HepG2 (cell line): ENCODE data around the gene TRABD. TPM values are rescaled to one million over a fixed set of nuclear protein-coding genes. Genes with fewer than 3 reads are reported as not detected.

ENCODE experiments used
- ELF4 ChIP-seq: sonication (generic); formaldehyde crosslinking; IDR thresholded peaks from 2 replicates; pipeline ENCODE4 v1.5.0; 2020; ENCODE audit warnings: missing genetic modification reagents, mild to moderate bottlenecking, moderate library complexity, borderline replicate concordance
- FOXA3 ChIP-seq: IDR thresholded peaks from 2 replicates; pipeline ENCODE4 v1.6.1; 2016; ENCODE audit warnings: missing genetic modification reagents, missing compliant biosample characterization
- GATAD1 ChIP-seq: IDR thresholded peaks from 2 replicates; pipeline ENCODE4 v1.6.1; 2016; ENCODE audit warnings: missing genetic modification reagents, missing compliant biosample characterization
- HMGA1 ChIP-seq: sonication (generic); formaldehyde crosslinking; conservative IDR thresholded peaks from 2 replicates; pipeline ENCODE4 v1.4.0; 2020; ENCODE audit warnings: missing genetic modification reagents
- HNRNPUL1 ChIP-seq: fragments of 200-400 bp; formaldehyde crosslinking; IDR thresholded peaks from 2 replicates; pipeline ENCODE4 v1.6.1; 2017; ENCODE audit warnings: low read depth, mild to moderate bottlenecking, low read length, moderate library complexity
- IKZF4 ChIP-seq: sonication (generic); formaldehyde crosslinking; IDR thresholded peaks from 2 replicates; pipeline ENCODE4 v1.5.1; 2020; ENCODE audit warnings: borderline replicate concordance, mild to moderate bottlenecking, low read depth, missing genetic modification reagents; ENCODE audit errors: not compliant biosample characterization
- KDM1A ChIP-seq: IDR thresholded peaks from 2 replicates; pipeline ENCODE4 v1.6.1; 2016; ENCODE audit warnings: missing compliant biosample characterization
- KLF12 ChIP-seq: sonication (generic); formaldehyde crosslinking; IDR thresholded peaks from 2 replicates; pipeline ENCODE4 v1.4.0; 2020; ENCODE audit warnings: missing genetic modification reagents, borderline replicate concordance
- NR2F6 ChIP-seq, 2 experiments: IDR thresholded peaks; 2 replicates each; pipeline ENCODE4 v1.6.1; 2016; ENCODE audit warnings: antibody characterized with exemption in 1 of 2, mild to moderate bottlenecking in 1 of 2
- PHB2 ChIP-seq: fragments of 450-650 bp; IDR thresholded peaks from 2 replicates; pipeline ENCODE4 v1.6.1; 2018; ENCODE audit not compliant: partially characterized antibody
- PHF8 ChIP-seq: sonication (generic); formaldehyde crosslinking; IDR thresholded peaks from 2 replicates; pipeline ENCODE4 v1.5.0; 2020; ENCODE audit warnings: missing genetic modification reagents
- ZFAT ChIP-seq: sonication (generic); formaldehyde crosslinking; conservative IDR thresholded peaks from 2 replicates; pipeline ENCODE4 v1.8.1; 2023; ENCODE audit warnings: missing genetic modification reagents, inconsistent platforms
- ZNF343 ChIP-seq: sonication (generic); formaldehyde crosslinking; IDR thresholded peaks from 2 replicates; pipeline ENCODE4 v1.4.0; 2020; ENCODE audit warnings: mild to moderate bottlenecking, missing genetic modification reagents
- ZNF451 ChIP-seq: sonication (generic); formaldehyde crosslinking; IDR thresholded peaks from 2 replicates; pipeline ENCODE4 v1.5.0; 2020; ENCODE audit warnings: mild to moderate bottlenecking, missing genetic modification reagents
- polyA plus RNA-seq, 8 experiments: library from polyadenylated mRNA; depleted of rRNA in 3 of 8; stranded (reverse) in 7 of 8; unstranded in 1 of 8; fragments of >200 nt; fragmentation: Illumina TruSeq in 4 of 8; extraction: Trizol in 4 of 8; gene quantifications; 2 replicates each; pipeline versions ENCODE4 v1.2.1 to v1.2.3, GENCODE V29; 2011 to 2016; ENCODE audit warnings: low read depth in 4 of 8, missing spikeins in 1 of 8, mixed read lengths in 1 of 8; ENCODE audit not compliant: insufficient read depth in 1 of 8
- total RNA-seq, 5 experiments: library from RNA; depleted of rRNA; stranded (reverse); fragments of >200 nt; fragmentation: Illumina TruSeq; extraction: Trizol; gene quantifications; 2 replicates each; pipeline ENCODE4 v1.2.3, GENCODE V29; 2016; ENCODE audit warnings: low read depth in 1 of 5
- TF ChIP-seq, protein P1 (sequence below): sonication (generic); formaldehyde crosslinking; IDR thresholded peaks from 2 replicates; pipeline ENCODE4 v1.4.0; 2020; ENCODE audit warnings: mild to moderate bottlenecking, missing genetic modification reagents
- TF ChIP-seq, protein P2 (sequence below): sonication (generic); formaldehyde crosslinking; IDR thresholded peaks from 2 replicates; pipeline ENCODE4 v1.8.0; 2022; ENCODE audit warnings: mild to moderate bottlenecking, missing genetic modification reagents; ENCODE audit not compliant: insufficient replicate concordance
- TF ChIP-seq, protein P3 (sequence below): sonication (generic); formaldehyde crosslinking; IDR thresholded peaks from 2 replicates; pipeline ENCODE4 v1.5.1; 2020; ENCODE audit warnings: missing genetic modification reagents, mild to moderate bottlenecking, borderline replicate concordance
- TF ChIP-seq, protein P4 (sequence below): sonication (generic); formaldehyde crosslinking; IDR thresholded peaks from 2 replicates; pipeline ENCODE4 v1.5.0; 2020; ENCODE audit warnings: mild to moderate bottlenecking, missing genetic modification reagents, borderline replicate concordance

Gene TRABD
- total and polyA plus RNA-seq, 2 of the 13 experiments (the other 11 are each of a cell fraction or from before 2014, with no cell fraction given), result 21.5 to 28.9 TPM

DNA sequence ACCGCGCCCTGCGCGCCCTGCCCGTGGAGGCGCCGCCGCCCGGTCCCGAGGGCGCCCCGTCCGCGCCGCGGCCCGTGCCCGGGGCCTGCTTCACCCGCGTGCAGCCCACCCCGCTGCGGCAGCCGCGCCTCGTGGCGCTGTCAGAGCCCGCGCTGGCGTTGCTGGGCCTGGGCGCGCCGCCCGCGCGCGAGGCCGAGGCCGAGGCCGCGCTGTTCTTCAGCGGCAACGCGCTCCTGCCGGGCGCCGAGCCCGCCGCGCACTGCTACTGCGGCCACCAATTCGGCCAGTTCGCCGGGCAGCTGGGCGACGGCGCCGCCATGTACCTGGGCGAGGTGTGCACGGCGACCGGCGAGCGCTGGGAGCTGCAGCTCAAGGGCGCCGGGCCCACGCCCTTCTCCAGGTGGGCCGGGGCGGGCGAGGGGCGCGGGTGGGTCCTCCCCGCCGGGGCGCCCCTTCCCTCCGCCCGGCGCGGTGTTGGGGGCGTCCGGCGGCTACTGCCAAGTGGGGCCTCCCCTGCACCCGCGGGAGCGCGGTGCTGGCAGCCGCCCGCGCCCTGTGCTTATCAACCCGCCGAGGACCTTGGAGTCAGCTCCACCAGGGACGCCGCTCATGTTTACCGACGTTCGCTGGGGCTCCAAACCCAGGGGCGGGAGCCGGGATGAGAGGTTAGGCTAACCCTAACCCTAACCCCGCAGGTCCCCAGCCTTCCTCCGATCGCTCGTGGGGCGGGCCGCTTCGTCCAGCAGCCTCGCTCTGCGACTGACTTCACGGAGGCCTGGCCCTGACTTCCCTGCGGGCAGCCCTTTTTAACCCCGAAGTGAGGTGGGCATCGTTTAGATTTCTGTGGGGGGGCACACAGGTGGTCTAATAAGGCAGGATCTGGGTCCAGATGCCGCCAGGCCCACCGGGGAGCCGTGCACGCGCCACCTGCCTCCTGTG is 15.7 kb downstream of the TRABD start (continued):
- TF ChIP-seq HMGA1 (CRISPR knock-in tag) (no peak), KDM1A (CRISPR knock-in tag) (no peak), IKZF4 (no peak), NR2F6 (IDR thresholded peaks at IDR 0.05) (0 out of 2 replicates have a peak, but pooled peaks have one; percentile 5), NR2F6 (CRISPR knock-in tag; IDR thresholded peaks at IDR 0.05) (no peak), FOXA3 (peak; percentile 7; the same call in 1 of the 2 replicates), PHF8 (CRISPR knock-in tag) (peak; percentile 40; the same call in 1 of the 2 replicates), ZFAT (CRISPR knock-in tag) (no peak), GATAD1 (CRISPR knock-in tag) (no peak), ZNF451 (CRISPR knock-in tag) (no peak), PHB2 (no peak), KLF12 (CRISPR knock-in tag) (no peak), HNRNPUL1 (no peak), ZNF343 (CRISPR knock-in tag) (0 out of 2 replicates have a peak, but pooled peaks have one; percentile 10), ELF4 (CRISPR knock-in tag) (no peak)
- TF ChIP-seq, protein P1, sequence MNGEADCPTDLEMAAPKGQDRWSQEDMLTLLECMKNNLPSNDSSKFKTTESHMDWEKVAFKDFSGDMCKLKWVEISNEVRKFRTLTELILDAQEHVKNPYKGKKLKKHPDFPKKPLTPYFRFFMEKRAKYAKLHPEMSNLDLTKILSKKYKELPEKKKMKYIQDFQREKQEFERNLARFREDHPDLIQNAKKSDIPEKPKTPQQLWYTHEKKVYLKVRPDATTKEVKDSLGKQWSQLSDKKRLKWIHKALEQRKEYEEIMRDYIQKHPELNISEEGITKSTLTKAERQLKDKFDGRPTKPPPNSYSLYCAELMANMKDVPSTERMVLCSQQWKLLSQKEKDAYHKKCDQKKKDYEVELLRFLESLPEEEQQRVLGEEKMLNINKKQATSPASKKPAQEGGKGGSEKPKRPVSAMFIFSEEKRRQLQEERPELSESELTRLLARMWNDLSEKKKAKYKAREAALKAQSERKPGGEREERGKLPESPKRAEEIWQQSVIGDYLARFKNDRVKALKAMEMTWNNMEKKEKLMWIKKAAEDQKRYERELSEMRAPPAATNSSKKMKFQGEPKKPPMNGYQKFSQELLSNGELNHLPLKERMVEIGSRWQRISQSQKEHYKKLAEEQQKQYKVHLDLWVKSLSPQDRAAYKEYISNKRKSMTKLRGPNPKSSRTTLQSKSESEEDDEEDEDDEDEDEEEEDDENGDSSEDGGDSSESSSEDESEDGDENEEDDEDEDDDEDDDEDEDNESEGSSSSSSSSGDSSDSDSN (CRISPR knock-in tag), result peak; percentile 63; the same call in 1 of the 2 replicates
- TF ChIP-seq, protein P2, sequence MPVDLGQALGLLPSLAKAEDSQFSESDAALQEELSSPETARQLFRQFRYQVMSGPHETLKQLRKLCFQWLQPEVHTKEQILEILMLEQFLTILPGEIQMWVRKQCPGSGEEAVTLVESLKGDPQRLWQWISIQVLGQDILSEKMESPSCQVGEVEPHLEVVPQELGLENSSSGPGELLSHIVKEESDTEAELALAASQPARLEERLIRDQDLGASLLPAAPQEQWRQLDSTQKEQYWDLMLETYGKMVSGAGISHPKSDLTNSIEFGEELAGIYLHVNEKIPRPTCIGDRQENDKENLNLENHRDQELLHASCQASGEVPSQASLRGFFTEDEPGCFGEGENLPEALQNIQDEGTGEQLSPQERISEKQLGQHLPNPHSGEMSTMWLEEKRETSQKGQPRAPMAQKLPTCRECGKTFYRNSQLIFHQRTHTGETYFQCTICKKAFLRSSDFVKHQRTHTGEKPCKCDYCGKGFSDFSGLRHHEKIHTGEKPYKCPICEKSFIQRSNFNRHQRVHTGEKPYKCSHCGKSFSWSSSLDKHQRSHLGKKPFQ (CRISPR knock-in tag), result no peak
- TF ChIP-seq, protein P3, sequence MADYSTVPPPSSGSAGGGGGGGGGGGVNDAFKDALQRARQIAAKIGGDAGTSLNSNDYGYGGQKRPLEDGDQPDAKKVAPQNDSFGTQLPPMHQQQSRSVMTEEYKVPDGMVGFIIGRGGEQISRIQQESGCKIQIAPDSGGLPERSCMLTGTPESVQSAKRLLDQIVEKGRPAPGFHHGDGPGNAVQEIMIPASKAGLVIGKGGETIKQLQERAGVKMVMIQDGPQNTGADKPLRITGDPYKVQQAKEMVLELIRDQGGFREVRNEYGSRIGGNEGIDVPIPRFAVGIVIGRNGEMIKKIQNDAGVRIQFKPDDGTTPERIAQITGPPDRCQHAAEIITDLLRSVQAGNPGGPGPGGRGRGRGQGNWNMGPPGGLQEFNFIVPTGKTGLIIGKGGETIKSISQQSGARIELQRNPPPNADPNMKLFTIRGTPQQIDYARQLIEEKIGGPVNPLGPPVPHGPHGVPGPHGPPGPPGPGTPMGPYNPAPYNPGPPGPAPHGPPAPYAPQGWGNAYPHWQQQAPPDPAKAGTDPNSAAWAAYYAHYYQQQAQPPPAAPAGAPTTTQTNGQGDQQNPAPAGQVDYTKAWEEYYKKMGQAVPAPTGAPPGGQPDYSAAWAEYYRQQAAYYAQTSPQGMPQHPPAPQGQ (CRISPR knock-in tag), result no peak
- TF ChIP-seq, protein P4, sequence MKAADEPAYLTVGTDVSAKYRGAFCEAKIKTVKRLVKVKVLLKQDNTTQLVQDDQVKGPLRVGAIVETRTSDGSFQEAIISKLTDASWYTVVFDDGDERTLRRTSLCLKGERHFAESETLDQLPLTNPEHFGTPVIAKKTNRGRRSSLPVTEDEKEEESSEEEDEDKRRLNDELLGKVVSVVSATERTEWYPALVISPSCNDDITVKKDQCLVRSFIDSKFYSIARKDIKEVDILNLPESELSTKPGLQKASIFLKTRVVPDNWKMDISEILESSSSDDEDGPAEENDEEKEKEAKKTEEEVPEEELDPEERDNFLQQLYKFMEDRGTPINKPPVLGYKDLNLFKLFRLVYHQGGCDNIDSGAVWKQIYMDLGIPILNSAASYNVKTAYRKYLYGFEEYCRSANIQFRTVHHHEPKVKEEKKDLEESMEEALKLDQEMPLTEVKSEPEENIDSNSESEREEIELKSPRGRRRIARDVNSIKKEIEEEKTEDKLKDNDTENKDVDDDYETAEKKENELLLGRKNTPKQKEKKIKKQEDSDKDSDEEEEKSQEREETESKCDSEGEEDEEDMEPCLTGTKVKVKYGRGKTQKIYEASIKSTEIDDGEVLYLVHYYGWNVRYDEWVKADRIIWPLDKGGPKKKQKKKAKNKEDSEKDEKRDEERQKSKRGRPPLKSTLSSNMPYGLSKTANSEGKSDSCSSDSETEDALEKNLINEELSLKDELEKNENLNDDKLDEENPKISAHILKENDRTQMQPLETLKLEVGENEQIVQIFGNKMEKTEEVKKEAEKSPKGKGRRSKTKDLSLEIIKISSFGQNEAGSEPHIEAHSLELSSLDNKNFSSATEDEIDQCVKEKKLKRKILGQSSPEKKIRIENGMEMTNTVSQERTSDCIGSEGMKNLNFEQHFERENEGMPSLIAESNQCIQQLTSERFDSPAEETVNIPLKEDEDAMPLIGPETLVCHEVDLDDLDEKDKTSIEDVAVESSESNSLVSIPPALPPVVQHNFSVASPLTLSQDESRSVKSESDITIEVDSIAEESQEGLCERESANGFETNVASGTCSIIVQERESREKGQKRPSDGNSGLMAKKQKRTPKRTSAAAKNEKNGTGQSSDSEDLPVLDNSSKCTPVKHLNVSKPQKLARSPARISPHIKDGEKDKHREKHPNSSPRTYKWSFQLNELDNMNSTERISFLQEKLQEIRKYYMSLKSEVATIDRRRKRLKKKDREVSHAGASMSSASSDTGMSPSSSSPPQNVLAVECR (CRISPR knock-in tag), result no peak; the same call in 1 of the 2 replicates
